GM12878 (cell line): ENCODE data around the gene DLG1. TPM values are rescaled to one million over a fixed set of nuclear protein-coding genes. Genes with fewer than 3 reads are reported as not detected.
A peak's percentile ranks its signal among the peaks of the same experiment; 100 is the strongest.

Source experiments
- ATAC-seq: fragments of 200-7000 bp; cut with Tn5 transposase; 3 replicates; pipeline ENCODE4 v1.9.1; 2020; ENCODE audit warnings: mild to moderate bottlenecking, moderate library complexity
- BruUV-seq: library from RNA; stranded (reverse); fragments of 400-500 nt; replicated peaks from 2 replicates; lab custom pipeline; 2021; lab: Mats Ljungman, UMichigan
- CTCF ChIA-PET: fragments of 300-600 bp; sonication (Branson Sonifier 250); formaldehyde crosslinking; extraction: SDS; loops from one replicate; lab custom pipeline; 2021; ENCODE audit warnings: inconsistent platforms; lab: Yijun Ruan, JAX
- POLR2A ChIA-PET: fragments of 350-600 bp; formaldehyde crosslinking; extraction: SDS; loops from one replicate; lab custom pipeline; 2021; ENCODE audit warnings: inconsistent platforms; lab: Charles Lee
- RAD21 ChIA-PET: fragments of 300-600 bp; sonication (Branson Sonifier 250); formaldehyde crosslinking; loops from one replicate; lab custom pipeline; 2023; ENCODE audit warnings: antibody characterized with exemption; ENCODE audit not compliant: unreplicated experiment; lab: Charles Lee
- SMC1A ChIA-PET: fragments of 300-600 bp; sonication (Branson Sonifier 250); formaldehyde crosslinking; loops from one replicate; lab custom pipeline; 2023; ENCODE audit not compliant: unreplicated experiment, uncharacterized antibody; lab: Charles Lee
- DNase-seq: peaks from one replicate; pipeline ENCODE4 v3.0.0-alpha.2; 2011; ENCODE audit warnings: low read depth, low spot score
- FAIRE-seq: peaks from 3 replicates; lab custom pipeline; 2011; peaks lifted over from hg19 to GRCh38; lab: Jason Lieb, UNC
- H2AFZ ChIP-seq: 2 replicates; pipeline ENCODE4 v1.6.0; 2011; ENCODE audit warnings: low read depth, low read length, control low read depth; ENCODE audit not compliant: control insufficient read depth
- H3K27ac ChIP-seq: 2 replicates; pipeline ENCODE4 v1.5.1; 2011; ENCODE audit warnings: control low read depth; ENCODE audit not compliant: control insufficient read depth, insufficient read depth
- H3K27me3 ChIP-seq, 2 experiments: replicated peaks in 1 of 2; 2 replicates each; pipeline versions ENCODE4 v1.6.0 to v1.6.1; 2011; ENCODE audit warnings: low read length in 1 of 2; ENCODE audit not compliant: control insufficient read depth in 2 of 2, insufficient read depth in 2 of 2
- H3K36me3 ChIP-seq, 2 experiments: 2 replicates each; pipeline ENCODE4 v1.5.1; 2011; ENCODE audit warnings: low read length in 1 of 2; ENCODE audit not compliant: control insufficient read depth in 2 of 2, insufficient read depth in 2 of 2
- H3K4me1 ChIP-seq: 2 replicates; pipeline ENCODE4 v1.6.1; 2011; ENCODE audit warnings: mild to moderate bottlenecking, low read length, moderate library complexity, mixed read lengths; ENCODE audit not compliant: control insufficient read depth, insufficient read depth
- H3K4me2 ChIP-seq: 2 replicates; pipeline ENCODE4 v1.6.0; 2011; ENCODE audit warnings: control low read depth; ENCODE audit not compliant: control insufficient read depth, insufficient read depth
- H3K4me3 ChIP-seq: fragments of 200-600 bp; sonication (generic); 2 replicates; pipeline ENCODE4 v1.5.1; 2016
- H3K79me2 ChIP-seq: 2 replicates; pipeline ENCODE4 v1.6.0; 2011; ENCODE audit warnings: low read length; ENCODE audit not compliant: control insufficient read depth, insufficient read depth
- H3K9ac ChIP-seq: 2 replicates; pipeline ENCODE4 v1.8.0; 2011; ENCODE audit warnings: low read length, control low read depth, mixed read lengths; ENCODE audit not compliant: control insufficient read depth, insufficient read depth
- H3K9me3 ChIP-seq: replicated peaks from 3 replicates; pipeline ENCODE4 v1.5.1; 2011; ENCODE audit warnings: mild to moderate bottlenecking, low read length; ENCODE audit not compliant: control insufficient read depth, insufficient read depth
- H4K20me1 ChIP-seq: 2 replicates; pipeline ENCODE4 v1.6.0; 2011; ENCODE audit not compliant: control insufficient read depth, insufficient read depth
- BCL3 ChIP-seq: IDR thresholded peaks from 2 replicates; pipeline ENCODE4 v1.6.1; 2011; ENCODE audit warnings: borderline replicate concordance, low read depth, mild to moderate bottlenecking, moderate library complexity, low read length; ENCODE audit not compliant: insufficient read depth, poor library complexity, severe bottlenecking
- JUNB ChIP-seq: IDR thresholded peaks from 2 replicates; pipeline ENCODE4 v1.6.1; 2016; ENCODE audit warnings: antibody characterized with exemption, mild to moderate bottlenecking
- NBN ChIP-seq: fragments of 450-650 bp; IDR thresholded peaks from 2 replicates; pipeline ENCODE4 v1.6.1; 2016
- NRF1 ChIP-seq: conservative IDR thresholded peaks from 2 replicates; pipeline ENCODE4 v1.6.1; 2011; ENCODE audit warnings: mild to moderate bottlenecking, low read depth, low read length, improper control_type of control experiment
- POLR2AphosphoS5 ChIP-seq: IDR thresholded peaks from 2 replicates; pipeline ENCODE4 v1.6.1; 2011; ENCODE audit warnings: mild to moderate bottlenecking, low read length, inconsistent platforms
- RUNX3 ChIP-seq: IDR thresholded peaks from 2 replicates; pipeline ENCODE4 v1.6.1; 2012; ENCODE audit warnings: low read length, inconsistent platforms
- SPI1 ChIP-seq: IDR thresholded peaks from 2 replicates; pipeline ENCODE4 v1.6.1; 2011; ENCODE audit warnings: low read depth, mild to moderate bottlenecking, low read length, moderate library complexity, borderline replicate concordance; ENCODE audit not compliant: insufficient read depth
- TAF1 ChIP-seq: IDR thresholded peaks from 2 replicates; pipeline ENCODE4 v1.6.1; 2011; ENCODE audit warnings: mild to moderate bottlenecking, low read depth, low read length, borderline replicate concordance
- ZBTB33 ChIP-seq: fragments of 450-650 bp; IDR thresholded peaks from 2 replicates; pipeline ENCODE4 v1.6.1; 2017; ENCODE audit warnings: mild to moderate bottlenecking
- WGBS: methylation state at CpG from one replicate; pipeline ENCODE4 v1.1.6; 2016; ENCODE audit warnings: low lambda C conversion rate; ENCODE audit not compliant: insufficient replicate concordance, insufficient coverage; ENCODE audit errors: missing lambda C conversion rate; 5-methylcytosine and 5-hydroxymethylcytosine counted together
- in situ Hi-C: fragments of 300-500 bp; cut with MboI; formaldehyde crosslinking; loops from 9 replicates; pipeline ENCODE4 v1.14.3; 2018; ENCODE audit warnings: mixed read lengths
- intact Hi-C: fragments of 100-400 bp; cut with micrococcal nuclease; formaldehyde crosslinking; loops from one replicate; pipeline ENCODE4 v1.14.2; 2022; ENCODE audit not compliant: unreplicated experiment
- polyA plus RNA-seq, 11 experiments: library from polyadenylated mRNA; depleted of rRNA in 4 of 11; unstranded in 6 of 11; stranded (reverse) in 5 of 11; fragments of >200 nt; fragmentation: Nextera tagmentation in 4 of 11; fragmentation: Illumina TruSeq in 1 of 11; extraction: Ambion mirVana in 4 of 11; extraction: Trizol in 1 of 11; gene quantifications; 1 replicate in 1 of 11; 2 replicates in 10 of 11; pipeline versions ENCODE4 v1.2.1 to v1.2.3, GENCODE V29; 2011 to 2016; ENCODE audit warnings: inconsistent platforms in 2 of 11, missing spikeins in 2 of 11, low read depth in 1 of 11
- total RNA-seq, 4 experiments: library from RNA; depleted of rRNA in 3 of 4; stranded (reverse); fragments of >200 nt in 3 of 4; fragmentation: Illumina TruSeq in 1 of 4; extraction: Trizol in 1 of 4; gene quantifications; 2 replicates each; pipeline versions ENCODE4 v1.2.1 to v1.2.3, GENCODE V29; 2013 to 2021
- TF ChIP-seq, protein P1 (sequence below): fragments of 450-650 bp; IDR thresholded peaks from 2 replicates; pipeline ENCODE4 v1.6.1; 2016; ENCODE audit warnings: mild to moderate bottlenecking, moderate library complexity, borderline replicate concordance

Gene DLG1
- total and polyA plus RNA-seq, 10 of the 15 experiments (the other 5 are each of a cell fraction or from before 2014, with no cell fraction given): 9.2 to 63.1 (median 40.1) TPM

- ChIA-PET POLR2A (no interaction called here), RAD21 (interaction anchor here (0.7 kb wide), 1 partner anchor 67 kb away, joined by 3 read pairs; no protein-coding TSS in a partner anchor), CTCF (no interaction called here), SMC1A (no interaction called here)
- no peaks in the 10 kb centered on the region for H3K36me3 ChIP-seq
- no peak overlapping the region for H2AFZ ChIP-seq
- ATAC-seq (no peak), FAIRE-seq (no peak), DNase-seq (no peak)
- in situ Hi-C loops (no loop called here), intact Hi-C loops (no loop called here)
- no peak overlapping the region for H3K27ac ChIP-seq
- 19% methylated on average over 3 of the region's 3 CpGs for WGBS
- H3K4me3 ChIP-seq: no peak overlapping the region
- no peak overlapping the region for H3K9ac ChIP-seq
- no peak for TF ChIP-seq ZBTB33
- TF ChIP-seq RUNX3: peak; percentile 51
- no peaks in the 10 kb centered on the region for H3K27me3 ChIP-seq
- no peaks in the 10 kb centered on the region for H3K4me1 ChIP-seq
- H3K4me2 ChIP-seq: no peak overlapping the region
- no peaks in the 10 kb centered on the region for H3K79me2 ChIP-seq
- BruUV-seq: no TSS peak
- H3K9me3 ChIP-seq: no peaks in the 10 kb centered on the region; the same call in 2 of the 3 replicates
- no peaks in the 10 kb centered on the region for H4K20me1 ChIP-seq
Measured at GRCh38 chr3:197327701-197328100, 29.3 kb upstream of the DLG1 start.

DNA sequence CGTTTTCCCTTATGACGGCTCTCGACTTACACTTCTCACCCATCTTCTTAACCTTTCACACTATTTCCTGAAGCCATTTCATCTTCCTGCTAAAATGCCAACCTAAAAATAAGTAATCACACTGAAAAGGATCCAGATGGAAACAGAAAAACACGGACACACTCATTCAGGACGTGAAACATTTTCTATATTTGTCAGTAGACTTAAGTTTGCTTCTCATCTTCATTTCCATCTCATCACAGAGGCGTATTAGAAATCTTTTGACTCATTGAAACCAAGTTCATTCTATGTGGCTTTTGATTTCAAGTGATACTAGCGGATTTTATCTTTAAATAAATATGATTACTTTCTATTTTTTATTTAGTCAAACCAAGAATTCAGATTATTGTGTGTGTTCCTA is 27.4 kb upstream of the DLG1 start:
- ChIA-PET CTCF (no interaction called here), SMC1A (interaction anchor here (1.2 to 1.3 kb wide), 2 partner anchors 12 to 69 kb away, joined by 3 read pairs; no protein-coding TSS in a partner anchor), POLR2A (no interaction called here), RAD21 (no interaction called here)
- no peaks in the 10 kb centered on the region for H3K4me1 ChIP-seq
- H3K9me3 ChIP-seq: no peaks in the 10 kb centered on the region; the same call in 2 of the 3 replicates
- H3K79me2 ChIP-seq: no peaks in the 10 kb centered on the region
- no peaks in the 10 kb centered on the region for H4K20me1 ChIP-seq
- DNase-seq (no peak), ATAC-seq (no peak), FAIRE-seq (no peak)
- no peak overlapping the region for H2AFZ ChIP-seq
- in situ Hi-C loops (no loop called here), intact Hi-C loops (no loop called here)
- no peak overlapping the region for H3K9ac ChIP-seq
- no TSS peak for BruUV-seq
- H3K36me3 ChIP-seq: no peaks in the 10 kb centered on the region
- H3K4me2 ChIP-seq: no peak overlapping the region
- no peak overlapping the region for H3K4me3 ChIP-seq
- no peaks in the 10 kb centered on the region for H3K27me3 ChIP-seq
- WGBS: 46% methylated on average over 7 of the region's 7 CpGs
- H3K27ac ChIP-seq: no peak overlapping the region
- no peak for TF ChIP-seq NBN
- no peak for TF ChIP-seq POLR2AphosphoS5
- no peak for TF ChIP-seq SPI1
- no peak for TF ChIP-seq TAF1
- no peak for TF ChIP-seq NRF1
- TF ChIP-seq, protein P1, sequence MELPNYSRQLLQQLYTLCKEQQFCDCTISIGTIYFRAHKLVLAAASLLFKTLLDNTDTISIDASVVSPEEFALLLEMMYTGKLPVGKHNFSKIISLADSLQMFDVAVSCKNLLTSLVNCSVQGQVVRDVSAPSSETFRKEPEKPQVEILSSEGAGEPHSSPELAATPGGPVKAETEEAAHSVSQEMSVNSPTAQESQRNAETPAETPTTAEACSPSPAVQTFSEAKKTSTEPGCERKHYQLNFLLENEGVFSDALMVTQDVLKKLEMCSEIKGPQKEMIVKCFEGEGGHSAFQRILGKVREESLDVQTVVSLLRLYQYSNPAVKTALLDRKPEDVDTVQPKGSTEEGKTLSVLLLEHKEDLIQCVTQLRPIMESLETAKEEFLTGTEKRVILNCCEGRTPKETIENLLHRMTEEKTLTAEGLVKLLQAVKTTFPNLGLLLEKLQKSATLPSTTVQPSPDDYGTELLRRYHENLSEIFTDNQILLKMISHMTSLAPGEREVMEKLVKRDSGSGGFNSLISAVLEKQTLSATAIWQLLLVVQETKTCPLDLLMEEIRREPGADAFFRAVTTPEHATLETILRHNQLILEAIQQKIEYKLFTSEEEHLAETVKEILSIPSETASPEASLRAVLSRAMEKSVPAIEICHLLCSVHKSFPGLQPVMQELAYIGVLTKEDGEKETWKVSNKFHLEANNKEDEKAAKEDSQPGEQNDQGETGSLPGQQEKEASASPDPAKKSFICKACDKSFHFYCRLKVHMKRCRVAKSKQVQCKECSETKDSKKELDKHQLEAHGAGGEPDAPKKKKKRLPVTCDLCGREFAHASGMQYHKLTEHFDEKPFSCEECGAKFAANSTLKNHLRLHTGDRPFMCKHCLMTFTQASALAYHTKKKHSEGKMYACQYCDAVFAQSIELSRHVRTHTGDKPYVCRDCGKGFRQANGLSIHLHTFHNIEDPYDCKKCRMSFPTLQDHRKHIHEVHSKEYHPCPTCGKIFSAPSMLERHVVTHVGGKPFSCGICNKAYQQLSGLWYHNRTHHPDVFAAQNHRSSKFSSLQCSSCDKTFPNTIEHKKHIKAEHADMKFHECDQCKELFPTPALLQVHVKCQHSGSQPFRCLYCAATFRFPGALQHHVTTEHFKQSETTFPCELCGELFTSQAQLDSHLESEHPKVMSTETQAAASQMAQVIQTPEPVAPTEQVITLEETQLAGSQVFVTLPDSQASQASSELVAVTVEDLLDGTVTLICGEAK: no peak
- TF ChIP-seq BCL3: no peak
- TF ChIP-seq JUNB: peak; percentile 42; the same call in 1 of the 2 replicates
